IMR-90 (cell line): ENCODE results near the gene NFKBIE. TPM values are rescaled to one million over a fixed set of nuclear protein-coding genes. Genes with fewer than 3 reads are reported as not detected.

ENCODE experiments used
- ATAC-seq: fragments of 200-7000 bp; cut with Tn5 transposase; 2 replicates; pipeline ENCODE4 v1.9.1; 2020; ENCODE audit warnings: low read depth, mild to moderate bottlenecking, moderate library complexity
- BruUV-seq: library from RNA; stranded (reverse); fragments of 400-500 nt; replicated peaks from 2 replicates; lab custom pipeline; 2021; lab: Mats Ljungman, UMichigan
- CTCF ChIA-PET: fragments of 300-600 bp; formaldehyde crosslinking; extraction: SDS; loops from one replicate; lab custom pipeline; 2021; ENCODE audit warnings: antibody characterized with exemption; lab: Yijun Ruan, JAX
- POLR2A ChIA-PET: fragments of 300-600 bp; sonication (Branson Sonifier 250); formaldehyde crosslinking; loops from one replicate; lab custom pipeline; 2022; ENCODE audit warnings: antibody characterized with exemption; ENCODE audit not compliant: unreplicated experiment; lab: Charles Lee
- DNase-seq: peaks from one replicate; pipeline ENCODE4 v3.0.0; 2013
- H2AFZ ChIP-seq: replicated peaks from 2 replicates; pipeline ENCODE3; 2013; ENCODE audit warnings: low read length, mild to moderate bottlenecking; ENCODE audit not compliant: poor library complexity
- H2AK5ac ChIP-seq: 2 replicates; pipeline ENCODE4 v1.6.1; 2013; ENCODE audit warnings: low read depth, low read length, inconsistent platforms
- H2AK9ac ChIP-seq: replicated peaks from 2 replicates; pipeline ENCODE3; 2013; ENCODE audit warnings: mild to moderate bottlenecking, low read depth, low read length, moderate library complexity; ENCODE audit not compliant: poor library complexity
- H2BK120ac ChIP-seq: 2 replicates; pipeline ENCODE4 v1.6.1; 2013; ENCODE audit warnings: low read depth, low read length, inconsistent platforms
- H2BK15ac ChIP-seq: 3 replicates; pipeline ENCODE4 v1.6.1; 2013; ENCODE audit warnings: low read depth, low read length, inconsistent platforms
- H2BK20ac ChIP-seq: 2 replicates; pipeline ENCODE4 v1.6.1; 2013; ENCODE audit warnings: low read depth, mild to moderate bottlenecking, inconsistent platforms, low read length, moderate library complexity
- H2BK5ac ChIP-seq: 2 replicates; pipeline ENCODE4 v1.6.1; 2013; ENCODE audit warnings: mild to moderate bottlenecking, low read depth, low read length, inconsistent platforms; ENCODE audit not compliant: poor library complexity, severe bottlenecking
- H3K14ac ChIP-seq: replicated peaks from 2 replicates; pipeline ENCODE4 v1.6.1; 2013; ENCODE audit warnings: low read depth, low read length, inconsistent platforms
- H3K18ac ChIP-seq: 2 replicates; pipeline ENCODE4 v1.6.1; 2013; ENCODE audit warnings: low read depth, low read length, control low read depth
- H3K23ac ChIP-seq: 2 replicates; pipeline ENCODE4 v1.6.1; 2013; ENCODE audit warnings: low read depth, low read length, inconsistent platforms
- H3K27ac ChIP-seq: 2 replicates; pipeline ENCODE4 v1.5.1; 2013; ENCODE audit warnings: mild to moderate bottlenecking, control low read depth, low read length; ENCODE audit not compliant: insufficient read depth
- H3K27me3 ChIP-seq: 2 replicates; pipeline ENCODE4 v1.6.1; 2013; ENCODE audit warnings: low read length; ENCODE audit not compliant: control insufficient read depth, insufficient read depth
- H3K36me3 ChIP-seq: 2 replicates; pipeline ENCODE4 v1.6.1; 2013; ENCODE audit warnings: low read length, mixed read lengths; ENCODE audit not compliant: control insufficient read depth, insufficient read depth
- H3K4ac ChIP-seq: 2 replicates; pipeline ENCODE4 v1.6.1; 2013; ENCODE audit warnings: low read depth, low read length, inconsistent platforms
- H3K4me1 ChIP-seq: 2 replicates; pipeline ENCODE4 v1.6.1; 2013; ENCODE audit warnings: low read length, mixed read lengths; ENCODE audit not compliant: control insufficient read depth, insufficient read depth
- H3K4me2 ChIP-seq: 2 replicates; pipeline ENCODE4 v1.6.1; 2013; ENCODE audit warnings: low read depth, mild to moderate bottlenecking, control low read depth, low read length, moderate library complexity
- H3K4me3 ChIP-seq: 2 replicates; pipeline ENCODE4 v1.5.1; 2013; ENCODE audit warnings: low read depth, mild to moderate bottlenecking, control low read depth, low read length, moderate library complexity; ENCODE audit not compliant: insufficient read depth
- H3K56ac ChIP-seq: 2 replicates; pipeline ENCODE4 v1.6.1; 2013; ENCODE audit warnings: low read length, inconsistent platforms; ENCODE audit not compliant: insufficient read depth; ENCODE audit errors: extremely low read depth
- H3K79me1 ChIP-seq, 2 experiments: 2 replicates each; pipeline ENCODE4 v1.6.1; 2013; ENCODE audit warnings: low read length in 2 of 2, inconsistent platforms in 1 of 2, low read depth in 1 of 2
- H3K9ac ChIP-seq: 2 replicates; pipeline ENCODE4 v1.6.1; 2013; ENCODE audit warnings: low read depth, low read length, control low read depth
- H3K9me1 ChIP-seq: 2 replicates; pipeline ENCODE4 v1.6.1; 2013; ENCODE audit warnings: low read length, inconsistent platforms; ENCODE audit not compliant: insufficient read depth
- H3K9me3 ChIP-seq: 2 replicates; pipeline ENCODE4 v1.6.1; 2013; ENCODE audit warnings: low read length; ENCODE audit not compliant: control insufficient read depth, insufficient read depth
- H4K20me1 ChIP-seq: 2 replicates; pipeline ENCODE4 v1.6.1; 2013; ENCODE audit warnings: low read length, inconsistent platforms; ENCODE audit not compliant: insufficient read depth
- H4K5ac ChIP-seq: 2 replicates; pipeline ENCODE4 v1.6.1; 2013; ENCODE audit warnings: mild to moderate bottlenecking, low read depth, low read length, control low read depth
- H4K8ac ChIP-seq, 2 experiments: 2 replicates each; pipeline ENCODE4 v1.6.1; 2013; ENCODE audit warnings: low read depth in 2 of 2, low read length in 2 of 2, control low read depth in 1 of 2, inconsistent platforms in 1 of 2
- H4K91ac ChIP-seq: 2 replicates; pipeline ENCODE4 v1.6.1; 2013; ENCODE audit warnings: low read depth, low read length, inconsistent platforms; ENCODE audit not compliant: insufficient read depth
- BHLHE40 ChIP-seq: fragments of 150-350 bp; IDR thresholded peaks from 2 replicates; pipeline ENCODE4 v1.6.1; 2016; ENCODE audit warnings: mild to moderate bottlenecking, low read depth, low read length
- CEBPB ChIP-seq: IDR thresholded peaks from 2 replicates; pipeline ENCODE4 v1.6.1; 2012; ENCODE audit warnings: low read depth, low read length, improper control_type of control experiment
- CHD1 ChIP-seq: IDR thresholded peaks from 2 replicates; pipeline ENCODE4 v1.6.1; 2012; ENCODE audit warnings: low read depth, low read length, improper control_type of control experiment
- FOS ChIP-seq: fragments of 150-350 bp; IDR thresholded peaks from 2 replicates; pipeline ENCODE4 v1.6.1; 2016; ENCODE audit warnings: low read depth, low read length
- MAFK ChIP-seq: IDR thresholded peaks from 2 replicates; pipeline ENCODE4 v1.6.1; 2012; ENCODE audit warnings: low read depth, low read length, improper control_type of control experiment
- MAZ ChIP-seq: IDR thresholded peaks from 2 replicates; pipeline ENCODE4 v1.6.1; 2012; ENCODE audit warnings: low read depth, mild to moderate bottlenecking, low read length, improper control_type of control experiment, moderate library complexity, borderline replicate concordance
- MXI1 ChIP-seq: IDR thresholded peaks from 2 replicates; pipeline ENCODE4 v1.6.1; 2012; ENCODE audit warnings: low read depth, mild to moderate bottlenecking, low read length, moderate library complexity, borderline replicate concordance
- NFE2L2 ChIP-seq: fragments of 150-350 bp; IDR thresholded peaks from 2 replicates; pipeline ENCODE4 v1.6.1; 2016; ENCODE audit warnings: low read depth, mild to moderate bottlenecking, low read length
- POLR2A ChIP-seq: IDR thresholded peaks from 2 replicates; pipeline ENCODE4 v1.6.1; 2012; ENCODE audit warnings: mild to moderate bottlenecking, low read depth, low read length
- RAD21 ChIP-seq: IDR thresholded peaks from 2 replicates; pipeline ENCODE4 v1.6.1; 2012; ENCODE audit warnings: low read length, improper control_type of control experiment
- RCOR1 ChIP-seq: IDR thresholded peaks from 2 replicates; pipeline ENCODE4 v1.6.1; 2012; ENCODE audit warnings: mild to moderate bottlenecking, low read length, improper control_type of control experiment; ENCODE audit not compliant: insufficient replicate concordance
- RFX5 ChIP-seq: IDR thresholded peaks from 2 replicates; pipeline ENCODE4 v1.8.0; 2012; ENCODE audit warnings: low read depth, mild to moderate bottlenecking, low read length, moderate library complexity
- SMC3 ChIP-seq: fragments of 150-350 bp; IDR thresholded peaks from 2 replicates; pipeline ENCODE4 v1.6.1; 2016; ENCODE audit warnings: low read depth, mild to moderate bottlenecking, antibody characterized with exemption, low read length, moderate library complexity
- WGBS, 2 experiments: methylation state at CpG; one replicate each; pipeline versions ENCODE4 v1.1.5 to v1.1.7; 2013; ENCODE audit warnings: missing lambda C conversion rate in 2 of 2; ENCODE audit not compliant: insufficient read length in 1 of 2; ENCODE audit errors: extremely low coverage in 2 of 2; 5-methylcytosine and 5-hydroxymethylcytosine counted together
- dilution Hi-C: fragments of 300-500 bp; cut with HindIII; formaldehyde crosslinking; loops from one replicate; pipeline ENCODE4 v1.14.3; 2018; ENCODE audit warnings: low sequenced_read_pairs; ENCODE audit not compliant: unreplicated experiment
- in situ Hi-C: fragments of 300-500 bp; cut with MboI; formaldehyde crosslinking; loops from 3 replicates; pipeline ENCODE4 v1.14.3; 2019; ENCODE audit warnings: low sequenced_read_pairs, inconsistent platforms, mixed read lengths
- intact Hi-C: fragments of 100-400 bp; cut with micrococcal nuclease; formaldehyde crosslinking; loops from 2 replicates; pipeline ENCODE4 v1.10.0; 2022
- polyA plus RNA-seq, 3 experiments: library from polyadenylated mRNA; depleted of rRNA; stranded (reverse); fragments of >200 nt; gene quantifications; 2 replicates each; pipeline ENCODE4 v1.2.3, GENCODE V29; 2012; ENCODE audit warnings: low replicate concordance in 1 of 3
- total RNA-seq: library from RNA; depleted of rRNA; stranded (reverse); fragments of >200 nt; gene quantifications from 2 replicates; pipeline ENCODE4 v1.2.3, GENCODE V29; 2012
- TF ChIP-seq, protein P1 (sequence below): fragments of 150-350 bp; IDR thresholded peaks from 2 replicates; pipeline ENCODE4 v1.6.1; 2017; ENCODE audit warnings: mild to moderate bottlenecking, antibody characterized with exemption, low read length, low read depth
- TF ChIP-seq, protein P2 (sequence below): fragments of 150-350 bp; IDR thresholded peaks from 2 replicates; pipeline ENCODE4 v1.6.1; 2016; ENCODE audit warnings: low read depth, mild to moderate bottlenecking, low read length, moderate library complexity, borderline replicate concordance
- TF ChIP-seq, protein P3 (sequence below): conservative IDR thresholded peaks from 2 replicates; pipeline ENCODE4 v1.5.1; 2012; ENCODE audit warnings: mild to moderate bottlenecking, low read depth, low read length, improper control_type of control experiment

NFKBIE gene
- total and polyA plus RNA-seq, 2 of the 4 experiments (the other 2 are of a cell fraction), result 7.9 to 13.0 TPM

DNA sequence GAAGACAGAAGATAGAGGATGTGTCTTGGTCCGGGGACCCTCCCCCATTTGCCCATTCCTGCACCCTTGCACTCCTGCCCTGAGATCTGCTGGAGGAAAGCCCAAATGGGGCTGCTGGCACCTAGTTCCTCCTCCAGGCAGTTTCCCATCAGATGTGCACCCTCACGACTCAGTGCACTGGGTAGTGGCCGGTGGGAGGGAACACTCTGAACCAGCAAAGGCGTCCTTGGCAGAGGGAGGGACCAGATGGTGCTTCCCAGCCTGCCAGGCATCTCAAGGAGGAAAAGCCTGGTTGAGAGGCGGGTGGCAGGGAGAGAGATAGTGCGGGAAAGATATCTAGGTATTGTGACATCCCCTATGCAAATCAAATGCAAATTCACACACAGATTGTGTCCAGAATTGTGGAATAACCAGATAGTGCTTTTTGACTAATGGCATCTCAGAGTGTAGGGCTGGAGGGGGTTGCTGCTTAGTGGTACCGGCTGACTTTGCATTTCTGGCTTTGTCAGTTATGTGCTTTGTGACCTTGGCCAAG is 24.4 kb upstream of the NFKBIE start:
- Histone ChIP-seq H3K18ac (no peak overlapping the region), H3K56ac (no peak overlapping the region), H3K27ac (no peak overlapping the region), H3K14ac (no peak overlapping the region), H2AK9ac (no peak overlapping the region), H4K20me1 (no peaks in the 10 kb centered on the region), H3K9me3 (no peaks in the 10 kb centered on the region), H3K9ac (no peak overlapping the region), H4K5ac (no peak overlapping the region), H4K8ac (no peak overlapping the region), H2BK15ac (no peak overlapping the region), H2BK5ac (no peak overlapping the region), H2AFZ (no peak overlapping the region), H3K23ac (no peak overlapping the region), H3K79me1 (no peaks in the 10 kb centered on the region), H3K9me1 (no peaks in the 10 kb centered on the region; the same call in 1 of the 2 replicates), H2AK5ac (no peak overlapping the region), H3K4ac (no peak overlapping the region), H3K27me3 (peaks cover 50% of the 10 kb centered on the region), H3K4me2 (no peak overlapping the region), H3K36me3 (no peaks in the 10 kb centered on the region), H3K4me3 (no peak overlapping the region), H3K4me1 (no peaks in the 10 kb centered on the region), H2BK20ac (no peak overlapping the region), H4K91ac (no peak overlapping the region), H2BK120ac (no peak overlapping the region)
- 50% methylated on average over 1 of the region's 7 CpGs; no CpG with 5 or more reads in 1 of the 2 experiments for WGBS, 2 experiments
- intact Hi-C loops (no loop called here), dilution Hi-C loops (no loop called here), in situ Hi-C loops (no loop called here)
- TF ChIP-seq SMC3 (no peak), MAZ (no peak), RCOR1 (no peak), CEBPB (no peak), MXI1 (no peak), RAD21 (no peak), CHD1 (no peak), NFE2L2 (no peak), POLR2A (no peak), MAFK (no peak), FOS (no peak), BHLHE40 (no peak), RFX5 (no peak)
- TF ChIP-seq, protein P1, sequence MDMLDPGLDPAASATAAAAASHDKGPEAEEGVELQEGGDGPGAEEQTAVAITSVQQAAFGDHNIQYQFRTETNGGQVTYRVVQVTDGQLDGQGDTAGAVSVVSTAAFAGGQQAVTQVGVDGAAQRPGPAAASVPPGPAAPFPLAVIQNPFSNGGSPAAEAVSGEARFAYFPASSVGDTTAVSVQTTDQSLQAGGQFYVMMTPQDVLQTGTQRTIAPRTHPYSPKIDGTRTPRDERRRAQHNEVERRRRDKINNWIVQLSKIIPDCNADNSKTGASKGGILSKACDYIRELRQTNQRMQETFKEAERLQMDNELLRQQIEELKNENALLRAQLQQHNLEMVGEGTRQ, result no peak
- TF ChIP-seq, protein P2, sequence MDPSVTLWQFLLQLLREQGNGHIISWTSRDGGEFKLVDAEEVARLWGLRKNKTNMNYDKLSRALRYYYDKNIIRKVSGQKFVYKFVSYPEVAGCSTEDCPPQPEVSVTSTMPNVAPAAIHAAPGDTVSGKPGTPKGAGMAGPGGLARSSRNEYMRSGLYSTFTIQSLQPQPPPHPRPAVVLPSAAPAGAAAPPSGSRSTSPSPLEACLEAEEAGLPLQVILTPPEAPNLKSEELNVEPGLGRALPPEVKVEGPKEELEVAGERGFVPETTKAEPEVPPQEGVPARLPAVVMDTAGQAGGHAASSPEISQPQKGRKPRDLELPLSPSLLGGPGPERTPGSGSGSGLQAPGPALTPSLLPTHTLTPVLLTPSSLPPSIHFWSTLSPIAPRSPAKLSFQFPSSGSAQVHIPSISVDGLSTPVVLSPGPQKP, result no peak
- TF ChIP-seq, protein P3, sequence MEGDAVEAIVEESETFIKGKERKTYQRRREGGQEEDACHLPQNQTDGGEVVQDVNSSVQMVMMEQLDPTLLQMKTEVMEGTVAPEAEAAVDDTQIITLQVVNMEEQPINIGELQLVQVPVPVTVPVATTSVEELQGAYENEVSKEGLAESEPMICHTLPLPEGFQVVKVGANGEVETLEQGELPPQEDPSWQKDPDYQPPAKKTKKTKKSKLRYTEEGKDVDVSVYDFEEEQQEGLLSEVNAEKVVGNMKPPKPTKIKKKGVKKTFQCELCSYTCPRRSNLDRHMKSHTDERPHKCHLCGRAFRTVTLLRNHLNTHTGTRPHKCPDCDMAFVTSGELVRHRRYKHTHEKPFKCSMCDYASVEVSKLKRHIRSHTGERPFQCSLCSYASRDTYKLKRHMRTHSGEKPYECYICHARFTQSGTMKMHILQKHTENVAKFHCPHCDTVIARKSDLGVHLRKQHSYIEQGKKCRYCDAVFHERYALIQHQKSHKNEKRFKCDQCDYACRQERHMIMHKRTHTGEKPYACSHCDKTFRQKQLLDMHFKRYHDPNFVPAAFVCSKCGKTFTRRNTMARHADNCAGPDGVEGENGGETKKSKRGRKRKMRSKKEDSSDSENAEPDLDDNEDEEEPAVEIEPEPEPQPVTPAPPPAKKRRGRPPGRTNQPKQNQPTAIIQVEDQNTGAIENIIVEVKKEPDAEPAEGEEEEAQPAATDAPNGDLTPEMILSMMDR, result no peak
- BruUV-seq, result no TSS peak
- ATAC-seq (no peak), DNase-seq (no peak)
- ChIA-PET POLR2A (no interaction called here), CTCF (no interaction called here)
